Heart right ventricle (tissue), 16 donors: ENCODE measurements around the gene SMPDL3B. TPM values are rescaled to one million over a fixed set of nuclear protein-coding genes. Genes with fewer than 3 reads are reported as not detected.

Experiments used
- ATAC-seq, 8 donors: fragments of 200-7000 bp; cut with Tn5 transposase; one replicate each; pipeline ENCODE4 v1.9.1; 2020; ENCODE audit warnings: mild to moderate bottlenecking in 8 of 8, moderate library complexity in 8 of 8, moderate number of reproducible peaks in 1 of 8
- DNase-seq, 2 donors: peaks; one replicate each; pipeline ENCODE4 v3.0.0-alpha.2; 2020
- H3K27ac ChIP-seq, 10 donors: fragments of 200-600 bp; sonication (generic) in 2 of 10; one replicate each; pipeline versions ENCODE4 v1.5.0 to v1.8.0; 2020 to 2022; ENCODE audit warnings: mild to moderate bottlenecking in 3 of 10
- H3K27me3 ChIP-seq, 7 donors: fragments of 200-600 bp; one replicate each; pipeline ENCODE4 v1.8.0; 2021 to 2022; ENCODE audit warnings: mild to moderate bottlenecking in 2 of 7
- H3K36me3 ChIP-seq, 9 donors: fragments of 200-600 bp; sonication (generic) in 1 of 9; one replicate each; pipeline versions ENCODE4 v1.5.0 to v1.8.0; 2020 to 2022; ENCODE audit warnings: mild to moderate bottlenecking in 2 of 9
- H3K4me1 ChIP-seq, 9 donors: fragments of 200-600 bp; sonication (generic) in 1 of 9; one replicate each; pipeline versions ENCODE4 v1.5.0 to v1.8.0; 2020 to 2022; ENCODE audit warnings: mild to moderate bottlenecking in 4 of 9
- H3K4me3 ChIP-seq, 10 donors: fragments of 200-600 bp; sonication (generic) in 2 of 10; one replicate each; pipeline versions ENCODE4 v1.5.0 to v1.8.0; 2020 to 2022; ENCODE audit warnings: mild to moderate bottlenecking in 7 of 10, moderate library complexity in 2 of 10
- H3K9me3 ChIP-seq, 11 donors: fragments of 200-600 bp in 10 of 11; sonication (generic) in 2 of 11; one replicate each; pipeline versions ENCODE4 v1.5.0 to v1.8.0; 2013 to 2022; ENCODE audit warnings: mild to moderate bottlenecking in 2 of 11, control low read depth in 1 of 11, moderate library complexity in 1 of 11
- WGBS, 2 donors: extraction: QIAGEN DNeasy Blood & Tissue Kit; methylation state at CpG; one replicate each; pipeline ENCODE4 v1.1.7; 2013; ENCODE audit warnings: inconsistent platforms in 1 of 2; 5-methylcytosine and 5-hydroxymethylcytosine counted together
- intact Hi-C, 10 donors: fragments of 100-400 bp; cut with DNase I; formaldehyde crosslinking; loops; one replicate each; pipeline versions ENCODE4 v1.11.1 to v1.14.2; 2022
- polyA plus RNA-seq, 2 donors: library from polyadenylated mRNA; stranded (reverse); fragments of 200-250 nt; gene quantifications; one replicate each; pipeline ENCODE4 v1.2.3, GENCODE V29; 2013
- total RNA-seq, 10 donors: library from RNA; stranded (reverse); fragmentation: NEBNext Ultra II Directional in 3 of 10; extraction: Animal tissue kit (Norgen Biotek cat#: 25700) in 3 of 10; gene quantifications; one replicate each; pipeline versions ENCODE4 v1.2.1 to v1.2.4, GENCODE V29; 2021 to 2023
- TF ChIP-seq, protein P1 (sequence below), 9 donors: fragments of 200-600 bp; sonication (generic) in 2 of 9; IDR thresholded peaks; one replicate each; pipeline versions ENCODE4 v1.5.0 to v1.8.0; 2021 to 2022; ENCODE audit warnings: antibody characterized with exemption in 9 of 9, mild to moderate bottlenecking in 5 of 9, moderate library complexity in 1 of 9
- donor health status: Arrhythmogenic right ventricular cardiomyopathy.
- donor health status: ischemic (EF 13 %, LVEDD 7.1; RV severe dilation, severe dysfunction).
- donor health status: healthy with polysubstance abuse.
- donor health status: DM: no; HTN: yes; CAD: no.
- donor health status: DM: no; HTN: no; CAD: no.
- donor health status: ischemic (EF 25% LVEDD 6.9; RV normal size, moderate dysfunction).
- donor health status: ischemic (EF 25% LVEDD 5.7; RV mildly dilated, moderate dysfunction).
- donor health status: healthy.
- donor health status: DM: yes; HTN: yes; CAD: no.
- donor health status: Ischemic cardiomyopathy.
- donor health status: ischemic (EF 35%, LVEDD 5.7; RV mildly dilated, moderate dysfunction).
- donor health status: nonischemic (EF 11% LVEDD 7.7; RV severe dilation, severe dysfunction).
- donor health status: DM: yes; HTN: yes; CAD: no.
- donor health status: PGD.
- donor health status: ischemic (EF 29% LVEDD 5.4; RV normal size, mild dysfunction).
- donor health status: nonischemic (EF 23%, LVEDD 6.1; RV moderate dilation, normal function).

The SMPDL3B gene
- total and polyA plus RNA-seq, 12 donors: 0.04 to 0.83 (median 0.50) TPM; not detected in 8

DNA sequence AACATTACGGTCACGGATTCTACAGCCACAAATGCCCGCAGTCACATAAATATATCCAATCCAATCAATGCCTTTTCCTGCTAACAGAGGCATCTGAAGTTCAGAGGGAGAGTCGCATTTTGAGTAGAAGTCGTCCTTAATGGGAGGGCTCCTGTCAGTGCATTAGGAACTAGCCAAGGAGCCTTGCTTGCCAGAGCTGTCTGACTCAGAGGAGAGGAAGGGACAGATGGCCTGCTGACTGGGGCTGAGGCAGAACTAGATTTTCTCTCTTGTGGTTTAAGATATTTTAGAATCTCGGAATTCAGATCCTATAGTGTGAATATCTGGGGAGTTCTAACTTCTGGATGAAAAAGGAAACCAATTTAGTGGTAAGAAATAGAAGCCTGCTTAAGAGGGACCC is 35.6 kb downstream of the SMPDL3B start:
- intact Hi-C loops: loop anchor here in 4 of 10 donors (5.0 to 10.0 kb wide), 2 partner anchors 106 to 113 kb away; no protein-coding TSS in a partner anchor
- Histone ChIP-seq H3K27ac (peak overlapping the region in 4 of 10 donors; percentile 17 to 49 (median 29)), H3K36me3 (peaks cover 0 to 70% (median 18%) of the 10 kb centered on the region in 9 donors), H3K4me1 (peaks cover 3 to 39% (median 17%) of the 10 kb centered on the region in 9 donors), H3K27me3 (no peaks in the 10 kb centered on the region), H3K9me3 (no peaks in the 10 kb centered on the region), H3K4me3 (no peak overlapping the region)
- 82 to 90% methylated on average over 6 of the region's 6 CpGs for WGBS, 2 donors
- DNase-seq: peak in 1 of 2 donors; percentile 36
- TF ChIP-seq, protein P1, sequence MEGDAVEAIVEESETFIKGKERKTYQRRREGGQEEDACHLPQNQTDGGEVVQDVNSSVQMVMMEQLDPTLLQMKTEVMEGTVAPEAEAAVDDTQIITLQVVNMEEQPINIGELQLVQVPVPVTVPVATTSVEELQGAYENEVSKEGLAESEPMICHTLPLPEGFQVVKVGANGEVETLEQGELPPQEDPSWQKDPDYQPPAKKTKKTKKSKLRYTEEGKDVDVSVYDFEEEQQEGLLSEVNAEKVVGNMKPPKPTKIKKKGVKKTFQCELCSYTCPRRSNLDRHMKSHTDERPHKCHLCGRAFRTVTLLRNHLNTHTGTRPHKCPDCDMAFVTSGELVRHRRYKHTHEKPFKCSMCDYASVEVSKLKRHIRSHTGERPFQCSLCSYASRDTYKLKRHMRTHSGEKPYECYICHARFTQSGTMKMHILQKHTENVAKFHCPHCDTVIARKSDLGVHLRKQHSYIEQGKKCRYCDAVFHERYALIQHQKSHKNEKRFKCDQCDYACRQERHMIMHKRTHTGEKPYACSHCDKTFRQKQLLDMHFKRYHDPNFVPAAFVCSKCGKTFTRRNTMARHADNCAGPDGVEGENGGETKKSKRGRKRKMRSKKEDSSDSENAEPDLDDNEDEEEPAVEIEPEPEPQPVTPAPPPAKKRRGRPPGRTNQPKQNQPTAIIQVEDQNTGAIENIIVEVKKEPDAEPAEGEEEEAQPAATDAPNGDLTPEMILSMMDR (IDR thresholded peaks at IDR 0.05): no peak
- peak in 6 of 8 donors; percentile 46 to 76 (median 68) for ATAC-seq

DNA sequence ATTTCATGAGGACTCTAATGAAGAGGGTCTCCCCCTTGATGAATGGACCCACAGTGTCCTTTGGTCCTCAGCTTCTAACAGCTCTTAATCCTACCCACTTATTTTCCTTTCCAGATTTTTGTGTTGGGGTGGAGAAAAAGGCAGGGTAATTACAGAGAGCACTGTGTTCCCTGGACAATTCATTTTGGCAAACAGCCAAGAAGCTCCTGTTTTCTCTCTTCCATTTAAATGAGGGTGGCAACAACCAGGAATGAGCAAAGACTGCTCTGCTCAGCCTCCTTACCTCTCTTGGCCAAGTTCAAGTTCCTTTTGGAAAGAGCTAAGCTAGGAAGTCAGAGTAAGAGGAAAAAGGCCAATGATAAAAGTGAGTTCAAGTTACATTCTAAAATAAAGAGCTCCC is 36.9 kb downstream of the SMPDL3B start:
- DNase-seq (peak in 1 of 2 donors; percentile 29), ATAC-seq (peak in 7 of 8 donors; percentile 42 to 81 (median 60))
- H3K4me1 ChIP-seq: peaks cover 3 to 39% (median 17%) of the 10 kb centered on the region in 9 donors
- no peaks in the 10 kb centered on the region for H3K27me3 ChIP-seq
- H3K27ac ChIP-seq: peak overlapping the region in 5 of 10 donors; percentile 27 to 49 (median 34)
- no peak overlapping the region for H3K4me3 ChIP-seq
- TF ChIP-seq, protein P1 (IDR thresholded peaks at IDR 0.05): no peak
- intact Hi-C loops: loop anchor here in 4 of 10 donors (5.0 to 10.0 kb wide), 2 partner anchors 107 to 114 kb away; no protein-coding TSS in a partner anchor
- no peaks in the 10 kb centered on the region for H3K9me3 ChIP-seq
- H3K36me3 ChIP-seq: peaks cover 0 to 70% (median 10%) of the 10 kb centered on the region in 9 donors

DNA sequence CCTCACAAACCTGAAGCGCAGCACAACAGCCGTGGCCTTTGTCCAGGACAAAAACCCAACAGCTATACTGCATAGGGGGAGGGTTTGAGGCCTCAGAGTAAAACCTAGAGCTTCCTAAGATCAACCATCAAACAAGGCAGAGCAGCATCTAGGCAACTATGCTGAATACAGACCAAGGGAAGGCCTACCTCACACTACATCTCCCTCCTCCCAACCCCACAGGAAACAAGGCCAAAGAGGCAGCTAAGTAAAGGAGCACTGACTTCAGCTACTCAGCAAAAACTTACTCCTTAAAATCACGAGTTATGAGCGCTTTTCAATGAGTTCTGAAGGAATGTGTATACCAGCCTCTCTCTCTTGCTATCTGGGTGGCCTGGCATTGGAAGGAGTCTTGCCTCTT is 37.3 kb downstream of the SMPDL3B start:
- TF ChIP-seq, protein P1 (IDR thresholded peaks at IDR 0.05): no peak
- no peak overlapping the region for H3K4me3 ChIP-seq
- intact Hi-C loops: loop anchor here in 4 of 10 donors (5.0 to 10.0 kb wide), 2 partner anchors 107 to 115 kb away; no protein-coding TSS in a partner anchor
- peaks cover 0 to 70% (median 5%) of the 10 kb centered on the region in 9 donors for H3K36me3 ChIP-seq
- H3K9me3 ChIP-seq: no peaks in the 10 kb centered on the region
- DNase-seq (no peak), ATAC-seq (peak in 3 of 8 donors; percentile 16 to 39 (median 25))
- WGBS, 2 donors: 72 to 84% methylated on average over 4 of the region's 4 CpGs
- H3K4me1 ChIP-seq: peaks cover 3 to 39% (median 17%) of the 10 kb centered on the region in 9 donors
- H3K27me3 ChIP-seq: no peaks in the 10 kb centered on the region
- H3K27ac ChIP-seq: peak overlapping the region in 5 of 10 donors; percentile 27 to 49 (median 34)

DNA sequence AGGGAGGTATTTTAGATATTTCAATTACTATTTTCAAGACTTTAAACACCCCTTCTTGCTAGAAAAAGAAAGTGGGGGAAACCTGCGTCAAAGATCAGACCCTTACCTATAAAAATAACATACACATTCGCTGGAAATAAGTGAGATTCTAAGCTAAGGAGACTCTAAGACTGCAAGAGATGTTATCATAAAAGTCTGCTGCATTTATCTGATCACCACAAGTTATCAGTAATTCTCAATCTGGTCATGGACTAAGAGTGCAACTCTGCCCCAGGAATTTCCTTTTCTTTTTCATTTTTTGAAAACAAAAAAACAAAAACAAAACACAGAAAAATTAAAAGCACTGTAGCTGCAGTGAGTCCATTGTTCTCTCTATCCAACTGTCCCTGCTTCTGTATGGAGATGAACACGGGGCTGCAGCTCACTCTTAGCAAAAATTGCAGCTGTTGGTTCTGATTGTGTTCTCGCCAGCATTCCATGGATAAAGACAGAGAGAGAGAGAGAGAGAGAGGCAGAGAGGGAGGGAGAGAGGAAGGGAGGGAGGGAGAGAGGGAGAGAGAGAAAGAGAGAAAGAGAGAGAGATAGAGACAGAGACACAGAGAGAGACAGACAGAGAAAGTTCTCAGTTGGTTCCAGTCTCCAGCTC is 39.1 kb downstream of the SMPDL3B start:
- Histone ChIP-seq H3K4me1 (peaks cover 3 to 35% (median 17%) of the 10 kb centered on the region in 9 donors), H3K36me3 (peaks cover 0 to 71% (median 11%) of the 10 kb centered on the region in 9 donors), H3K27me3 (no peaks in the 10 kb centered on the region), H3K27ac (no peak overlapping the region), H3K9me3 (no peaks in the 10 kb centered on the region), H3K4me3 (no peak overlapping the region)
- ATAC-seq: no peak
- 80 to 81% methylated on average over 4 of the region's 4 CpGs for WGBS, 2 donors
- DNase-seq: no peak
- intact Hi-C loops: loop anchor here in 4 of 10 donors (5.0 to 10.0 kb wide), 2 partner anchors 109 to 117 kb away; no protein-coding TSS in a partner anchor
- TF ChIP-seq, protein P1 (IDR thresholded peaks at IDR 0.05): no peak
